H1 (cell line): ENCODE results near the gene ASB16. TPM values are rescaled to one million over a fixed set of nuclear protein-coding genes. Genes with fewer than 3 reads are reported as not detected.

Source experiments
- CHD7 ChIP-seq: fragments of 300-600 bp; sonication (generic); IDR thresholded peaks from 2 replicates; pipeline ENCODE4 v1.7.1; 2012; ENCODE audit warnings: low read length, moderate library complexity, mild to moderate bottlenecking, inconsistent platforms; ENCODE audit not compliant: insufficient replicate concordance
- polyA plus RNA-seq, 7 experiments: library from polyadenylated mRNA; depleted of rRNA in 3 of 7; stranded (reverse) in 5 of 7; unstranded in 2 of 7; fragments of >200 nt in 5 of 7; fragments of 200-250 nt in 2 of 7; gene quantifications; 1 replicate in 5 of 7; 2 replicates in 1 of 7; 4 replicates in 1 of 7; pipeline versions ENCODE4 v1.2.1 to v1.2.3, GENCODE V29; 2011 to 2013; ENCODE audit warnings: missing spikeins in 2 of 7, mixed read lengths in 2 of 7
- total RNA-seq: library from RNA; stranded (reverse); fragmentation: NEBNext Ultra II Directional; extraction: Animal tissue kit (Norgen Biotek cat#: 25700); gene quantifications from 2 replicates; pipeline ENCODE4 v1.2.1, GENCODE V29; 2021

ASB16 gene
- total and polyA plus RNA-seq, 2 of the 8 experiments (the other 6 are each of a cell fraction or from before 2014, with no cell fraction given) = 0.05 TPM; not detected in 1

GRCh38 chr17:44128383-44128782 is 42.1 kb upstream of the ASB16 start (continued):
- TF ChIP-seq CHD7 = no peak
